Trophoblast cell (in vitro differentiated cells and primary cell): ENCODE data around the gene ITPRID1.

Experiments used
- DNase-seq, 2 donors: peaks; one replicate each; pipeline ENCODE4 v3.0.0-alpha.2; 2016
- H2AFZ ChIP-seq: 2 replicates; pipeline ENCODE4 v1.6.1; 2013; ENCODE audit warnings: low read length, moderate library complexity, mild to moderate bottlenecking; ENCODE audit not compliant: insufficient read depth, poor library complexity
- H2AK5ac ChIP-seq: 2 replicates; pipeline ENCODE4 v1.6.1; 2013; ENCODE audit warnings: mild to moderate bottlenecking, low read length
- H2BK120ac ChIP-seq: 2 replicates; pipeline ENCODE4 v1.6.1; 2013; ENCODE audit warnings: low read length, mild to moderate bottlenecking, moderate library complexity; ENCODE audit not compliant: insufficient read depth, poor library complexity
- H2BK12ac ChIP-seq: 2 replicates; pipeline ENCODE4 v1.6.1; 2013; ENCODE audit warnings: mild to moderate bottlenecking, low read length, moderate library complexity
- H2BK5ac ChIP-seq: 2 replicates; pipeline ENCODE4 v1.6.1; 2013; ENCODE audit warnings: low read length, low read depth, moderate library complexity, mild to moderate bottlenecking; ENCODE audit not compliant: poor library complexity
- H3K14ac ChIP-seq: 2 replicates; pipeline ENCODE4 v1.6.1; 2013; ENCODE audit warnings: mild to moderate bottlenecking, low read length
- H3K18ac ChIP-seq: 2 replicates; pipeline ENCODE4 v1.6.1; 2013; ENCODE audit warnings: mild to moderate bottlenecking, low read length
- H3K23ac ChIP-seq: 2 replicates; pipeline ENCODE4 v1.6.1; 2013; ENCODE audit warnings: low read length
- H3K27ac ChIP-seq: 2 replicates; pipeline ENCODE4 v1.5.1; 2013; ENCODE audit warnings: low read depth, mild to moderate bottlenecking, inconsistent platforms, low read length, moderate library complexity
- H3K27me3 ChIP-seq: 2 replicates; pipeline ENCODE4 v1.6.1; 2013; ENCODE audit warnings: inconsistent platforms, mild to moderate bottlenecking, low read length, moderate library complexity; ENCODE audit not compliant: insufficient read depth
- H3K36me3 ChIP-seq, 2 experiments: 1 replicate in 1 of 2; 2 replicates in 1 of 2; pipeline ENCODE4 v1.6.1; 2013; ENCODE audit warnings: low read length in 2 of 2, mild to moderate bottlenecking in 2 of 2, moderate library complexity in 1 of 2; ENCODE audit not compliant: insufficient read depth in 2 of 2, control insufficient read depth in 1 of 2
- H3K4ac ChIP-seq: 2 replicates; pipeline ENCODE4 v1.6.1; 2013; ENCODE audit warnings: low read depth, mild to moderate bottlenecking, low read length, moderate library complexity
- H3K4me1 ChIP-seq, 2 experiments: 1 replicate in 1 of 2; 2 replicates in 1 of 2; pipeline ENCODE4 v1.6.1; 2013; ENCODE audit warnings: low read length in 2 of 2, mild to moderate bottlenecking in 2 of 2, moderate library complexity in 1 of 2; ENCODE audit not compliant: insufficient read depth in 2 of 2, control insufficient read depth in 1 of 2
- H3K4me2 ChIP-seq: 2 replicates; pipeline ENCODE4 v1.6.1; 2013; ENCODE audit warnings: inconsistent platforms, mild to moderate bottlenecking, low read length, moderate library complexity
- H3K4me3 ChIP-seq: 2 replicates; pipeline ENCODE4 v1.5.1; 2013; ENCODE audit warnings: mild to moderate bottlenecking, low read depth, low read length, inconsistent platforms
- H3K79me1 ChIP-seq: one replicate; pipeline ENCODE4 v1.6.1; 2013; ENCODE audit warnings: low read length
- H3K79me2 ChIP-seq: 2 replicates; pipeline ENCODE4 v1.6.1; 2013; ENCODE audit warnings: low read length, mild to moderate bottlenecking; ENCODE audit not compliant: control insufficient read depth, insufficient read depth, poor library complexity
- H3K9ac ChIP-seq: 2 replicates; pipeline ENCODE4 v1.6.1; 2013; ENCODE audit warnings: mild to moderate bottlenecking, low read length
- H3K9me3 ChIP-seq: 2 replicates; pipeline ENCODE4 v1.6.1; 2013; ENCODE audit warnings: low read depth, mild to moderate bottlenecking, control low read depth, inconsistent platforms, low read length; ENCODE audit not compliant: insufficient read depth
- H4K12ac ChIP-seq: 2 replicates; pipeline ENCODE4 v1.6.1; 2013; ENCODE audit warnings: low read depth, mild to moderate bottlenecking, low read length, moderate library complexity
- H4K8ac ChIP-seq: 2 replicates; pipeline ENCODE4 v1.6.1; 2013; ENCODE audit warnings: low read depth, mild to moderate bottlenecking, low read length, moderate library complexity
- H4K91ac ChIP-seq: one replicate; pipeline ENCODE4 v1.6.1; 2013; ENCODE audit warnings: low read depth, mild to moderate bottlenecking, low read length, moderate library complexity
- WGBS: extraction: QIAGEN DNeasy Blood & Tissue Kit; methylation state at CpG from one replicate; pipeline ENCODE4 v1.1.7; 2013; ENCODE audit warnings: missing lambda C conversion rate; ENCODE audit not compliant: insufficient read length, insufficient coverage; ENCODE audit errors: extremely low coverage; 5-methylcytosine and 5-hydroxymethylcytosine counted together

ITPRID1 gene

DNA sequence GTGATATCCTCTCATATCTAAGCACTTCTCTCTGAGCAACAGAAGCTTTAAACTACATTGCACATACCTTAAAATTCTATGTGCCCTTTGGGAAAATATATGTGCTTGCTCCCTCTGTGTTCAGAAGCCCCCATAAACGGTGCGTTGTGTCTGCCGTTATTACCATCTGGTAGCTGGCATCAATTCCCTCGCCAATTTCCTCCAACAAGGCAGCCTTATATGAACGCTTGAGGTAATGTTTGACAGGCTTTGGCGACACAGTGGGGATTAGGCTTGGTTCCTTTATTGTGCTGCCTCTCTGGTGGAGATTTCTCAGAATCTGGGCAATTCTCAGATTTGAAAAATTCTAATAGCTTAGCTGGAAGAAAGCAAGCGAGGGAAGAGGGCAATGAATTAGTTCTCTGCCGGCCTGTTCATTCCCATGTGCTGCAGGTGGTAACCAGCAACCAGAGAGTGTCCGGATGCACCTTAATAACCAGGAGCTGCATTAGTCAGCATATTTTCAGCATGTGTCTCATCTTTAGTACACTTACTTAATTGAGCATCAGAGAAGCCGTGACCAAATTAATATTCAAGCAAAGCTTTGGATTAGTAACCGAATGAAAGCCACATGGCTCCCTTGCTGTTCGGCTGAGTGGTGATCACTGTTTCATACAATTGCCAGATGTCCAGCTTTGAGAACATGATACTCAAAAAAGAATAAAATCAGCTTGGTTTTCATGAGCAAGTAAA, 165.8 kb downstream of the ITPRID1 start:
- Histone ChIP-seq H3K9me3 (no peaks in the 10 kb centered on the region), H3K27ac (no peak overlapping the region), H3K4me2 (no peak overlapping the region), H3K14ac (no peak overlapping the region), H3K36me3 (no peaks in the 10 kb centered on the region), H2AFZ (no peak overlapping the region), H3K27me3 (no peaks in the 10 kb centered on the region), H2BK5ac (no peak overlapping the region), H3K4me3 (no peak overlapping the region), H2BK120ac (no peak overlapping the region), H3K4ac (no peak overlapping the region), H4K8ac (no peak overlapping the region), H3K18ac (no peak overlapping the region), H2BK12ac (no peak overlapping the region), H2AK5ac (no peak overlapping the region), H4K12ac (no peak overlapping the region), H3K4me1 (no peaks in the 10 kb centered on the region), H4K91ac (no peak overlapping the region), H3K79me2 (no peaks in the 10 kb centered on the region), H3K23ac (no peak overlapping the region), H3K9ac (no peak overlapping the region), H3K79me1 (no peaks in the 10 kb centered on the region)
- no peak for DNase-seq
- WGBS, result no CpG with 5 or more reads among the region's 12 CpGs

DNA sequence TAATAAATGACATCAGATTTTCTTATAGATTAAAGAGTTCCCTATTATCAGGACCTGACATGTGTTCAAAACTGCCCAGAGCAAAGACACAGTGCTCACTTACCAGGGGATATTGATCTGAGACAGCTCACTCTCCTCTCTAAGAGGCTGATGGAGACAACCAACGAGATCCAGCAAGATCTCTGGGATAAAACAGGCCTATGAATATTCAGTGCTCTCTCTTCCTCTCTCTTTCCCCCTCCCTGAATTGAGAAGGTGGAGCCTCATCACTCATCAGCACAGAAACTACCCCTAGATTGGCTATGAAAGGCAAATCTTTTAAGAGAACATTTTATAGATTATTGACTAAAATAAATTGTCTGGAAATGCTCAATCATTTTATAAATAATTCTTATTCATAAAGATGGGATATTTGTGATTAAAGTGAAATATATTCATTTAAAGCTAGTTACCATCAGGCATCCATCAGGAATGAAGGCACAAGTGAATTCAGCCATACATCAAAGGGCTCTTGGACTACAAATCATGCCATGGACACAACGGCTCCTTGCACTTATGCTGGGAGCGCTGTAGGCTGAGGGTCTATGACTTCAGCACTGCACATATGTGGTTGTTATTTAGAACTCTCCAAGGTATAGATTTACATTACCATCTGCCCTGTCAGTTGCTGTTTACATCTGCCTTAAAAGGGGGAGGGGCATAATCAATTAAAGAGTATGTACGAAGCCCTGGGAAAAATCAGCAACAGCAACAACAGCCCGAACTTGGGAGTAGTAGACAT, 169.7 kb downstream of the ITPRID1 start:
- H4K91ac ChIP-seq, result no peak overlapping the region
- H3K4ac ChIP-seq, result no peak overlapping the region
- H2BK12ac ChIP-seq, result no peak overlapping the region
- H3K4me1 ChIP-seq, result no peaks in the 10 kb centered on the region
- H3K27me3 ChIP-seq, result no peaks in the 10 kb centered on the region
- H4K12ac ChIP-seq, result no peak overlapping the region
- no peak overlapping the region for H2AK5ac ChIP-seq
- no peaks in the 10 kb centered on the region for H3K36me3 ChIP-seq
- no peak overlapping the region for H3K18ac ChIP-seq
- no peaks in the 10 kb centered on the region for H3K79me1 ChIP-seq
- no peak overlapping the region for H4K8ac ChIP-seq
- H3K4me3 ChIP-seq, result no peak overlapping the region
- WGBS, result no CpG with 5 or more reads among the region's 5 CpGs
- H2AFZ ChIP-seq, result no peak overlapping the region
- no peak overlapping the region for H2BK120ac ChIP-seq
- no peak overlapping the region for H3K4me2 ChIP-seq
- no peak for DNase-seq
- no peaks in the 10 kb centered on the region for H3K9me3 ChIP-seq
- no peak overlapping the region for H2BK5ac ChIP-seq
- H3K9ac ChIP-seq, result no peak overlapping the region
- no peak overlapping the region for H3K27ac ChIP-seq
- H3K14ac ChIP-seq, result no peak overlapping the region
- H3K79me2 ChIP-seq, result no peaks in the 10 kb centered on the region
- H3K23ac ChIP-seq, result no peak overlapping the region

- no peaks in the 10 kb centered on the region for H3K4me1 ChIP-seq
- WGBS, result no CpG with 5 or more reads among the region's 14 CpGs
- no peak within 1 kb of the TSS for H2BK5ac ChIP-seq
Measured at GRCh38 chr7:31687024-31687748, 173.3 kb downstream of the ITPRID1 start, which contains the start of gene PPP1R17. Gene PPP1R17, plus strand, starts transcription at chr7:31687215. Its CDS starts 5,227 bp downstream, at chr7:31692442.

GRCh38 chr7:31688372-31688771, 174.5 kb downstream of the ITPRID1 start:
- no peak for DNase-seq
- no peak overlapping the region for H3K9ac ChIP-seq
- no peaks in the 10 kb centered on the region for H3K27me3 ChIP-seq
- H3K79me2 ChIP-seq, result no peaks in the 10 kb centered on the region
- no peak overlapping the region for H2BK12ac ChIP-seq
- no peak overlapping the region for H4K8ac ChIP-seq
- no peak overlapping the region for H2BK5ac ChIP-seq
- H3K4ac ChIP-seq, result no peak overlapping the region
- no peak overlapping the region for H2AFZ ChIP-seq
- H2AK5ac ChIP-seq, result no peak overlapping the region
- no peaks in the 10 kb centered on the region for H3K4me1 ChIP-seq
- H3K18ac ChIP-seq, result no peak overlapping the region
- no peak overlapping the region for H3K4me3 ChIP-seq
- no peaks in the 10 kb centered on the region for H3K36me3 ChIP-seq
- no peak overlapping the region for H4K12ac ChIP-seq
- no peak overlapping the region for H3K4me2 ChIP-seq
- no peak overlapping the region for H4K91ac ChIP-seq
- no peak overlapping the region for H3K14ac ChIP-seq
- no CpG with 5 or more reads among the region's 3 CpGs for WGBS
- no peak overlapping the region for H3K27ac ChIP-seq
- H3K9me3 ChIP-seq, result no peaks in the 10 kb centered on the region
- H3K23ac ChIP-seq, result no peak overlapping the region
- no peak overlapping the region for H2BK120ac ChIP-seq
- no peaks in the 10 kb centered on the region for H3K79me1 ChIP-seq

More at GRCh38 chr7:31687024-31687748, 173.3 kb downstream of the ITPRID1 start, which contains the start of gene PPP1R17:
- no peak within 1 kb of the TSS for H2BK12ac ChIP-seq
- H3K79me1 ChIP-seq, result no peaks in the 10 kb centered on the region
- H3K4ac ChIP-seq, result no peak within 1 kb of the TSS
- no peak within 1 kb of the TSS for H3K14ac ChIP-seq
- no peak within 1 kb of the TSS for H3K18ac ChIP-seq
- no peak within 1 kb of the TSS for H3K4me2 ChIP-seq
- H2BK120ac ChIP-seq, result no peak within 1 kb of the TSS
- H3K79me2 ChIP-seq, result no peaks in the 10 kb centered on the region
- DNase-seq, result no peak
- H4K12ac ChIP-seq, result no peak within 1 kb of the TSS
- H3K23ac ChIP-seq, result no peak within 1 kb of the TSS
- no peak within 1 kb of the TSS for H2AFZ ChIP-seq
- H4K8ac ChIP-seq, result no peak within 1 kb of the TSS
- H3K36me3 ChIP-seq, result no peaks in the 10 kb centered on the region
- H2AK5ac ChIP-seq, result no peak within 1 kb of the TSS
- no peaks in the 10 kb centered on the region for H3K9me3 ChIP-seq
- H3K27me3 ChIP-seq, result no peaks in the 10 kb centered on the region
- H3K27ac ChIP-seq, result no peak within 1 kb of the TSS
- no peak within 1 kb of the TSS for H4K91ac ChIP-seq
- H3K4me3 ChIP-seq, result no peak within 1 kb of the TSS
- no peak within 1 kb of the TSS for H3K9ac ChIP-seq
